Cardiac muscle cell (in vitro differentiated cells and primary cell): ENCODE results near the gene PIP4K2A. TPM values are rescaled to one million over a fixed set of nuclear protein-coding genes. Genes with fewer than 3 reads are reported as not detected.
"Not testable (repeated sequence)": the region's sequence is repeated elsewhere in the genome, so short reads cannot be mapped to it uniquely, and the experiment has no call there.

Source experiments
- DNase-seq, 2 donors: peaks; one replicate each; pipeline versions ENCODE4 v3.0.0 to v3.0.0-alpha.2; 2010 to 2017; ENCODE audit warnings: low read depth in 1 of 2, low spot score in 1 of 2
- H3K27ac ChIP-seq: fragments of 200-600 bp; sonication (generic); 2 replicates; pipeline ENCODE4 v1.5.1; 2016
- H3K27me3 ChIP-seq: fragments of 200-600 bp; sonication (generic); 2 replicates; pipeline ENCODE4 v1.6.0; 2016; ENCODE audit warnings: control low read depth
- H3K36me3 ChIP-seq: fragments of 200-600 bp; sonication (generic); 2 replicates; pipeline ENCODE4 v1.5.1; 2016; ENCODE audit warnings: control low read depth
- H3K4me1 ChIP-seq: fragments of 200-600 bp; sonication (generic); 2 replicates; pipeline ENCODE4 v1.8.1; 2017; ENCODE audit warnings: low read depth, mild to moderate bottlenecking, mixed run types
- H3K4me3 ChIP-seq: fragments of 200-600 bp; sonication (generic); 2 replicates; pipeline ENCODE4 v1.5.1; 2016; ENCODE audit warnings: mild to moderate bottlenecking
- H3K9me3 ChIP-seq: fragments of 200-600 bp; sonication (generic); 2 replicates; pipeline ENCODE4 v1.5.1; 2017; ENCODE audit warnings: low read depth, mild to moderate bottlenecking, control low read depth
- CTCF ChIP-seq: IDR thresholded peaks from 2 replicates; pipeline ENCODE4 v1.5.1; 2012; ENCODE audit warnings: low read depth, mild to moderate bottlenecking, low read length
- polyA plus RNA-seq: library from polyadenylated mRNA; unstranded; fragments of >200 nt; fragmentation: Nextera tagmentation; extraction: Ambion mirVana; gene quantifications from 2 replicates; pipeline ENCODE4 v1.2.1, GENCODE V29; 2016
- total RNA-seq: library from RNA; depleted of rRNA; stranded (reverse); fragments of >200 nt; gene quantifications from 2 replicates; pipeline ENCODE4 v1.2.3, GENCODE V29; 2016

The PIP4K2A gene
- total and polyA plus RNA-seq, 2 experiments from 2014 or later, result 12.1 to 23.9 TPM

GRCh38 chr10:22699976-22700375 lies 14.4 kb downstream of the PIP4K2A start:
- no peak overlapping the region for H3K4me3 ChIP-seq
- H3K36me3 ChIP-seq, result no peaks in the 10 kb centered on the region
- DNase-seq, result no peak
- no peaks in the 10 kb centered on the region for H3K9me3 ChIP-seq
- H3K27ac ChIP-seq, result no peak overlapping the region
- no peak for TF ChIP-seq CTCF
- no peaks in the 10 kb centered on the region for H3K4me1 ChIP-seq
- H3K27me3 ChIP-seq, result no peaks in the 10 kb centered on the region

GRCh38 chr10:22698941-22699440 lies 15.4 kb downstream of the PIP4K2A start:
- Histone ChIP-seq H3K27ac (no peak overlapping the region), H3K4me1 (no peaks in the 10 kb centered on the region), H3K4me3 (no peak overlapping the region), H3K9me3 (no peaks in the 10 kb centered on the region), H3K27me3 (no peaks in the 10 kb centered on the region), H3K36me3 (no peaks in the 10 kb centered on the region)
- no peak for TF ChIP-seq CTCF
- no peak for DNase-seq

- H3K4me3 ChIP-seq, result no peak overlapping the region
- no peak for TF ChIP-seq CTCF
- no peak for DNase-seq
- H3K27me3 ChIP-seq, result no peaks in the 10 kb centered on the region
- H3K36me3 ChIP-seq, result no peaks in the 10 kb centered on the region
- H3K4me1 ChIP-seq, result no peaks in the 10 kb centered on the region
- no peak overlapping the region for H3K27ac ChIP-seq
- H3K9me3 ChIP-seq, result no peaks in the 10 kb centered on the region
Observed at GRCh38 chr10:22697800-22698199, 16.6 kb downstream of the PIP4K2A start.

- Histone ChIP-seq H3K9me3 (no peaks in the 10 kb centered on the region), H3K4me1 (no peaks in the 10 kb centered on the region), H3K36me3 (no peaks in the 10 kb centered on the region), H3K27me3 (no peaks in the 10 kb centered on the region), H3K27ac (peak overlapping the region; percentile 12), H3K4me3 (no peak overlapping the region)
- no peak for DNase-seq
- TF ChIP-seq CTCF, result no peak
Observed at GRCh38 chr10:22697101-22697500, 17.3 kb downstream of the PIP4K2A start.

- TF ChIP-seq CTCF, result no peak
- Histone ChIP-seq H3K4me3 (no peak overlapping the region), H3K4me1 (no peaks in the 10 kb centered on the region), H3K9me3 (no peaks in the 10 kb centered on the region), H3K27ac (no peak overlapping the region), H3K36me3 (no peaks in the 10 kb centered on the region), H3K27me3 (no peaks in the 10 kb centered on the region)
- no peak for DNase-seq
Observed at GRCh38 chr10:22693860-22694259, 20.5 kb downstream of the PIP4K2A start.

- TF ChIP-seq CTCF, result no peak
Observed at GRCh38 chr10:22693371-22693784, 21.0 kb downstream of the PIP4K2A start.

GRCh38 chr10:22692119-22692518 lies 22.3 kb downstream of the PIP4K2A start:
- H3K9me3 ChIP-seq, H3K4me3 ChIP-seq, H3K27ac ChIP-seq, DNase-seq, H3K36me3 ChIP-seq, H3K27me3 ChIP-seq, H3K4me1 ChIP-seq: not testable (repeated sequence)

More at GRCh38 chr10:22693371-22693784, 21.0 kb downstream of the PIP4K2A start:
- H3K36me3 ChIP-seq, result no peaks in the 10 kb centered on the region
- no peaks in the 10 kb centered on the region for H3K4me1 ChIP-seq
- H3K9me3 ChIP-seq, result no peaks in the 10 kb centered on the region
- no peak overlapping the region for H3K27ac ChIP-seq
- peak in 1 of 2 donors; percentile 67 for DNase-seq
- no peak overlapping the region for H3K4me3 ChIP-seq
- no peaks in the 10 kb centered on the region for H3K27me3 ChIP-seq
